ENCODE data around the gene SIRT1.

The SIRT1 gene

GRCh38 chr10:67912331-67912946, 28.0 kb downstream of the SIRT1 start:
- H3K4me1 Mint-ChIP-seq = no peaks in the 10 kb centered on the region
- no peaks in the 10 kb centered on the region for H3K9me3 Mint-ChIP-seq
- no peaks in the 10 kb centered on the region for H3K27me3 Mint-ChIP-seq
- peaks cover 61% of the 10 kb centered on the region for H3K36me3 Mint-ChIP-seq
- H3K4me3 Mint-ChIP-seq = no peak overlapping the region
- no peak for DNase-seq
- peak overlapping the region; percentile 13 for H3K27ac Mint-ChIP-seq
- CTCF ChIA-PET = no interaction called here

GRCh38 chr10:67914777-67915340, 30.4 kb downstream of the SIRT1 start:
- Mint-ChIP-seq H3K36me3 (peaks cover 49% of the 10 kb centered on the region), H3K27ac (no peak overlapping the region), H3K4me3 (no peak overlapping the region), H3K9me3 (no peaks in the 10 kb centered on the region), H3K27me3 (no peaks in the 10 kb centered on the region), H3K4me1 (no peaks in the 10 kb centered on the region)
- CTCF ChIA-PET = no interaction called here
- DNase-seq = no peak

- no peak overlapping the region for H3K27ac Mint-ChIP-seq
- H3K27me3 Mint-ChIP-seq = no peaks in the 10 kb centered on the region
- DNase-seq = no peak
- H3K36me3 Mint-ChIP-seq = peaks cover 40% of the 10 kb centered on the region
- no peak overlapping the region for H3K4me3 Mint-ChIP-seq
- no peaks in the 10 kb centered on the region for H3K4me1 Mint-ChIP-seq
- CTCF ChIA-PET = interaction anchor here (1.2 to 2.6 kb wide), 3 partner anchors 12 to 129 kb away, joined by 3 to 10 read pairs (median 3); no protein-coding TSS in a partner anchor
- no peaks in the 10 kb centered on the region for H3K9me3 Mint-ChIP-seq
Observed at GRCh38 chr10:67917169-67917568, 32.7 kb downstream of the SIRT1 start.

- CTCF ChIA-PET = interaction anchor here (1.2 to 2.6 kb wide), 2 partner anchors 62 to 129 kb away, joined by 3 to 10 read pairs; no protein-coding TSS in a partner anchor
- H3K27ac Mint-ChIP-seq = no peak overlapping the region
Observed at GRCh38 chr10:67917679-67918078, 33.2 kb downstream of the SIRT1 start.

GRCh38 chr10:67921065-67921464, 36.6 kb downstream of the SIRT1 start:
- H3K36me3 Mint-ChIP-seq = peaks cover 31% of the 10 kb centered on the region
- H3K9me3 Mint-ChIP-seq = no peaks in the 10 kb centered on the region
- no peaks in the 10 kb centered on the region for H3K4me1 Mint-ChIP-seq

More at GRCh38 chr10:67917679-67918078, 33.2 kb downstream of the SIRT1 start:
- H3K4me3 Mint-ChIP-seq = no peak overlapping the region
- no peaks in the 10 kb centered on the region for H3K4me1 Mint-ChIP-seq
- no peak for DNase-seq
- H3K27me3 Mint-ChIP-seq = no peaks in the 10 kb centered on the region
- H3K9me3 Mint-ChIP-seq = no peaks in the 10 kb centered on the region
- peaks cover 35% of the 10 kb centered on the region for H3K36me3 Mint-ChIP-seq

GRCh38 chr10:67923551-67923950, 39.1 kb downstream of the SIRT1 start:
- Mint-ChIP-seq H3K36me3 (peaks cover 34% of the 10 kb centered on the region), H3K9me3 (no peaks in the 10 kb centered on the region), H3K4me1 (no peaks in the 10 kb centered on the region), H3K4me3 (no peak overlapping the region), H3K27me3 (no peaks in the 10 kb centered on the region), H3K27ac (no peak overlapping the region)
- no peak for DNase-seq
- CTCF ChIA-PET = no interaction called here

More at GRCh38 chr10:67921065-67921464, 36.6 kb downstream of the SIRT1 start:
- no peak for DNase-seq
- CTCF ChIA-PET = interaction anchor here (1.3 kb wide), 1 partner anchor 133 kb away, joined by 3 read pairs; no protein-coding TSS in a partner anchor
- no peaks in the 10 kb centered on the region for H3K27me3 Mint-ChIP-seq
- H3K4me3 Mint-ChIP-seq = no peak overlapping the region
- H3K27ac Mint-ChIP-seq = no peak overlapping the region

GRCh38 chr10:67924136-67924535, 39.7 kb downstream of the SIRT1 start:
- Mint-ChIP-seq H3K4me3 (no peak overlapping the region), H3K9me3 (no peaks in the 10 kb centered on the region), H3K27me3 (no peaks in the 10 kb centered on the region), H3K4me1 (no peaks in the 10 kb centered on the region), H3K36me3 (peaks cover 33% of the 10 kb centered on the region), H3K27ac (no peak overlapping the region)
- CTCF ChIA-PET = interaction anchor here (1.4 kb wide), 1 partner anchor 233 kb away, joined by 4 read pairs; no protein-coding TSS in a partner anchor
- no peak for DNase-seq

GRCh38 chr10:67925449-67926005, 41.1 kb downstream of the SIRT1 start:
- H3K4me3 Mint-ChIP-seq = no peak overlapping the region
- no peak overlapping the region for H3K27ac Mint-ChIP-seq
- H3K27me3 Mint-ChIP-seq = no peaks in the 10 kb centered on the region
- CTCF ChIA-PET = no interaction called here
- peaks cover 36% of the 10 kb centered on the region for H3K36me3 Mint-ChIP-seq
- H3K9me3 Mint-ChIP-seq = no peaks in the 10 kb centered on the region
- no peak for DNase-seq
- no peaks in the 10 kb centered on the region for H3K4me1 Mint-ChIP-seq

GRCh38 chr10:67926951-67927350, 42.5 kb downstream of the SIRT1 start:
- no peaks in the 10 kb centered on the region for H3K9me3 Mint-ChIP-seq
- H3K36me3 Mint-ChIP-seq = peaks cover 41% of the 10 kb centered on the region
- no peaks in the 10 kb centered on the region for H3K27me3 Mint-ChIP-seq
- no peaks in the 10 kb centered on the region for H3K4me1 Mint-ChIP-seq
- H3K4me3 Mint-ChIP-seq = no peak overlapping the region
- no peak for DNase-seq
- CTCF ChIA-PET = interaction anchor here (0.5 to 1.3 kb wide), 2 partner anchors 72 to 452 kb away, joined by 3 read pairs; no protein-coding TSS in a partner anchor
- no peak overlapping the region for H3K27ac Mint-ChIP-seq

GRCh38 chr10:67933199-67933598, 48.7 kb downstream of the SIRT1 start:
- Mint-ChIP-seq H3K4me3 (no peak overlapping the region), H3K4me1 (no peaks in the 10 kb centered on the region), H3K27me3 (no peaks in the 10 kb centered on the region), H3K9me3 (no peaks in the 10 kb centered on the region), H3K27ac (no peak overlapping the region), H3K36me3 (peaks cover 43% of the 10 kb centered on the region)
- no peak for DNase-seq
- CTCF ChIA-PET = no interaction called here

GRCh38 chr10:67934336-67934735, 49.9 kb downstream of the SIRT1 start:
- CTCF ChIA-PET = no interaction called here
- H3K27me3 Mint-ChIP-seq = no peaks in the 10 kb centered on the region
- H3K36me3 Mint-ChIP-seq = peaks cover 40% of the 10 kb centered on the region
- no peaks in the 10 kb centered on the region for H3K9me3 Mint-ChIP-seq
- H3K4me3 Mint-ChIP-seq = no peak overlapping the region
- DNase-seq = no peak
- no peaks in the 10 kb centered on the region for H3K4me1 Mint-ChIP-seq
- H3K27ac Mint-ChIP-seq = no peak overlapping the region

GRCh38 chr10:67935223-67935622, 50.8 kb downstream of the SIRT1 start:
- no peaks in the 10 kb centered on the region for H3K27me3 Mint-ChIP-seq
- no peak overlapping the region for H3K4me3 Mint-ChIP-seq
- no peaks in the 10 kb centered on the region for H3K4me1 Mint-ChIP-seq
- DNase-seq = no peak
- H3K9me3 Mint-ChIP-seq = no peaks in the 10 kb centered on the region
- CTCF ChIA-PET = no interaction called here
- H3K27ac Mint-ChIP-seq = no peak overlapping the region
- H3K36me3 Mint-ChIP-seq = peaks cover 37% of the 10 kb centered on the region

GRCh38 chr10:67936416-67936815, 52.0 kb downstream of the SIRT1 start:
- no peaks in the 10 kb centered on the region for H3K9me3 Mint-ChIP-seq
- H3K27ac Mint-ChIP-seq = no peak overlapping the region
- no peaks in the 10 kb centered on the region for H3K27me3 Mint-ChIP-seq
- CTCF ChIA-PET = no interaction called here
- no peaks in the 10 kb centered on the region for H3K4me1 Mint-ChIP-seq
- no peak for DNase-seq
- no peak overlapping the region for H3K4me3 Mint-ChIP-seq
- H3K36me3 Mint-ChIP-seq = peaks cover 34% of the 10 kb centered on the region

- Mint-ChIP-seq H3K4me3 (no peak overlapping the region), H3K27ac (no peak overlapping the region), H3K9me3 (peaks cover 4% of the 10 kb centered on the region), H3K36me3 (peaks cover 49% of the 10 kb centered on the region), H3K27me3 (no peaks in the 10 kb centered on the region), H3K4me1 (no peaks in the 10 kb centered on the region)
- CTCF ChIA-PET = no interaction called here
- no peak for DNase-seq
Observed at GRCh38 chr10:67943917-67944316, 59.5 kb downstream of the SIRT1 start.

- Mint-ChIP-seq H3K27ac (no peak overlapping the region), H3K4me3 (no peak overlapping the region), H3K9me3 (no peaks in the 10 kb centered on the region), H3K4me1 (no peaks in the 10 kb centered on the region), H3K27me3 (no peaks in the 10 kb centered on the region), H3K36me3 (peaks cover 31% of the 10 kb centered on the region)
- no peak for DNase-seq
- CTCF ChIA-PET = no interaction called here
Observed at GRCh38 chr10:67955614-67956013, 71.2 kb downstream of the SIRT1 start.

All from activated naive CD4-positive, alpha-beta T cell treated with anti-CD3 and anti-CD28 coated beads, Interleukin-2, amount 10 ng/mL, durations not matched to agents 7 days and 5 days (primary cell).